ENCODE measurements around the gene DNAJC15.

The DNAJC15 gene

GRCh38 chr13:42994878-42995277, 28.5 kb upstream of the DNAJC15 start:
- no peaks in the 10 kb centered on the region for H3K36me3 ChIP-seq (ENCODE audit: low read depth)
- no peak for DNase-seq (ENCODE audit: low spot score)
- peak overlapping the region; percentile 17 for H3K27ac ChIP-seq (ENCODE audit: poor library complexity, severe bottlenecking)
- no peak for TF ChIP-seq CTCF (IDR thresholded peaks at IDR 0.05; ENCODE audit: poor library complexity, severe bottlenecking)
- H3K27me3 ChIP-seq (ENCODE audit: insufficient read depth, poor library complexity, severe bottlenecking): no peaks in the 10 kb centered on the region
- H3K4me1 ChIP-seq (ENCODE audit: insufficient read depth, poor library complexity, severe bottlenecking): peaks cover 37% of the 10 kb centered on the region
- H3K4me3 ChIP-seq (ENCODE audit: severe bottlenecking): no peak overlapping the region
- H3K9me3 ChIP-seq (ENCODE audit: severe bottlenecking): no peaks in the 10 kb centered on the region
- no peak for ATAC-seq (ENCODE audit: low read depth)

- no peaks in the 10 kb centered on the region for H3K9me3 ChIP-seq (ENCODE audit: severe bottlenecking)
- H3K27ac ChIP-seq (ENCODE audit: poor library complexity, severe bottlenecking): peak overlapping the region; percentile 86
- H3K27me3 ChIP-seq (ENCODE audit: insufficient read depth, poor library complexity, severe bottlenecking): no peaks in the 10 kb centered on the region
- no peak overlapping the region for H3K4me3 ChIP-seq (ENCODE audit: severe bottlenecking)
- peaks cover 25% of the 10 kb centered on the region for H3K4me1 ChIP-seq (ENCODE audit: insufficient read depth, poor library complexity, severe bottlenecking)
- ATAC-seq (ENCODE audit: low read depth): peak; percentile 80
- no peak for TF ChIP-seq CTCF (IDR thresholded peaks at IDR 0.05; ENCODE audit: poor library complexity, severe bottlenecking)
- H3K36me3 ChIP-seq (ENCODE audit: low read depth): no peaks in the 10 kb centered on the region
- no peak for DNase-seq (ENCODE audit: low spot score)
These were observed 26.8 kb upstream of the DNAJC15 start for GRCh38 chr13:42996584-42996983.

GRCh38 chr13:42997381-42997780, 26.0 kb upstream of the DNAJC15 start:
- no peak for TF ChIP-seq CTCF (IDR thresholded peaks at IDR 0.05; ENCODE audit: poor library complexity, severe bottlenecking)
- DNase-seq (ENCODE audit: low spot score) (no peak), ATAC-seq (ENCODE audit: low read depth) (no peak)
- H3K36me3 ChIP-seq (ENCODE audit: low read depth): no peaks in the 10 kb centered on the region
- H3K27me3 ChIP-seq (ENCODE audit: insufficient read depth, poor library complexity, severe bottlenecking): no peaks in the 10 kb centered on the region
- H3K4me1 ChIP-seq (ENCODE audit: insufficient read depth, poor library complexity, severe bottlenecking): peaks cover 25% of the 10 kb centered on the region
- no peaks in the 10 kb centered on the region for H3K9me3 ChIP-seq (ENCODE audit: severe bottlenecking)
- H3K4me3 ChIP-seq (ENCODE audit: severe bottlenecking): no peak overlapping the region
- peak overlapping the region; percentile 86 for H3K27ac ChIP-seq (ENCODE audit: poor library complexity, severe bottlenecking)

GRCh38 chr13:42999491-42999890, 23.9 kb upstream of the DNAJC15 start:
- H3K36me3 ChIP-seq (ENCODE audit: low read depth): no peaks in the 10 kb centered on the region
- H3K4me3 ChIP-seq (ENCODE audit: severe bottlenecking): no peak overlapping the region
- no peak for ATAC-seq (ENCODE audit: low read depth)
- no peaks in the 10 kb centered on the region for H3K27me3 ChIP-seq (ENCODE audit: insufficient read depth, poor library complexity, severe bottlenecking)
- no peak for TF ChIP-seq CTCF (IDR thresholded peaks at IDR 0.05; ENCODE audit: poor library complexity, severe bottlenecking)
- no peaks in the 10 kb centered on the region for H3K9me3 ChIP-seq (ENCODE audit: severe bottlenecking)
- H3K4me1 ChIP-seq (ENCODE audit: insufficient read depth, poor library complexity, severe bottlenecking): peaks cover 41% of the 10 kb centered on the region
- H3K27ac ChIP-seq (ENCODE audit: poor library complexity, severe bottlenecking): no peak overlapping the region
- DNase-seq (ENCODE audit: low spot score): no peak

GRCh38 chr13:43000676-43001075, 22.7 kb upstream of the DNAJC15 start:
- H3K27ac ChIP-seq (ENCODE audit: poor library complexity, severe bottlenecking): peak overlapping the region; percentile 94
- no peaks in the 10 kb centered on the region for H3K9me3 ChIP-seq (ENCODE audit: severe bottlenecking)
- no peak for ATAC-seq (ENCODE audit: low read depth)
- no peak for DNase-seq (ENCODE audit: low spot score)
- H3K4me3 ChIP-seq (ENCODE audit: severe bottlenecking): no peak overlapping the region
- no peaks in the 10 kb centered on the region for H3K36me3 ChIP-seq (ENCODE audit: low read depth)
- peaks cover 51% of the 10 kb centered on the region for H3K4me1 ChIP-seq (ENCODE audit: insufficient read depth, poor library complexity, severe bottlenecking)
- H3K27me3 ChIP-seq (ENCODE audit: insufficient read depth, poor library complexity, severe bottlenecking): no peaks in the 10 kb centered on the region
- TF ChIP-seq CTCF (IDR thresholded peaks at IDR 0.05; ENCODE audit: poor library complexity, severe bottlenecking): no peak

Measured in RWPE2 (cell line).